NCI-H1694 treated with DMSO at 0.1 percent for 48 hours (cell line): ENCODE data around the gene RHBDD2.
A peak's percentile ranks its signal among the peaks of the same experiment; 100 is the strongest.
"Not testable (repeated sequence)": the region's sequence is repeated elsewhere in the genome, so short reads cannot be mapped to it uniquely, and the experiment has no call there.

ENCODE experiments used
- DNase-seq: peaks from one replicate; lab custom pipeline; 2025; lab: John Stamatoyannopoulos, UW

Gene RHBDD2

GRCh38 chr7:75878769-75879611, at the start of gene RHBDD2:
RHBDD2 (plus strand) TSS chr7:75879034; CDS start chr7:75879083, 49 bp downstream.
- peak; percentile 87 for DNase-seq

- DNase-seq: not testable (repeated sequence)
These were observed 49.2 kb upstream of the RHBDD2 start for GRCh38 chr7:75829656-75830055.

GRCh38 chr7:75830978-75831377, 47.9 kb upstream of the RHBDD2 start:
- no peak for DNase-seq

- not testable (repeated sequence) for DNase-seq
These were observed 45.2 kb upstream of the RHBDD2 start for GRCh38 chr7:75833662-75834061.

- DNase-seq: no peak
These were observed 43.0 kb upstream of the RHBDD2 start for GRCh38 chr7:75835688-75836285.

GRCh38 chr7:75836798-75837197, 42.0 kb upstream of the RHBDD2 start:
- no peak for DNase-seq

- not testable (repeated sequence) for DNase-seq
These were observed 40.4 kb upstream of the RHBDD2 start for GRCh38 chr7:75838281-75838930.

GRCh38 chr7:75840029-75840428, 38.8 kb upstream of the RHBDD2 start:
- no peak for DNase-seq

- DNase-seq: no peak
These were observed 35.9 kb upstream of the RHBDD2 start for GRCh38 chr7:75842836-75843446.

- no peak for DNase-seq
These were observed 35.2 kb upstream of the RHBDD2 start for GRCh38 chr7:75843613-75844116.

GRCh38 chr7:75844158-75844557, 34.7 kb upstream of the RHBDD2 start:
- no peak for DNase-seq

GRCh38 chr7:75845132-75845531, 33.7 kb upstream of the RHBDD2 start:
- not testable (repeated sequence) for DNase-seq

GRCh38 chr7:75847707-75848106, 31.1 kb upstream of the RHBDD2 start:
- no peak for DNase-seq

- no peak for DNase-seq
These were observed 29.3 kb upstream of the RHBDD2 start for GRCh38 chr7:75849573-75849972.

- DNase-seq: no peak
These were observed 28.6 kb upstream of the RHBDD2 start for GRCh38 chr7:75850235-75850634.

- DNase-seq: no peak
These were observed 24.6 kb upstream of the RHBDD2 start for GRCh38 chr7:75854233-75854632.

GRCh38 chr7:75854813-75855345, 24.0 kb upstream of the RHBDD2 start:
- not testable (repeated sequence) for DNase-seq

GRCh38 chr7:75856536-75856935, 22.3 kb upstream of the RHBDD2 start:
- DNase-seq: no peak

- no peak for DNase-seq
These were observed 20.4 kb upstream of the RHBDD2 start for GRCh38 chr7:75858410-75858809.

GRCh38 chr7:75861636-75862035, 17.2 kb upstream of the RHBDD2 start:
- DNase-seq: no peak

- DNase-seq: not testable (repeated sequence)
These were observed 14.6 kb upstream of the RHBDD2 start for GRCh38 chr7:75864251-75864650.

- DNase-seq: no peak
These were observed 12.7 kb upstream of the RHBDD2 start for GRCh38 chr7:75866114-75866488.
